SH-SY5Y (cell line): ENCODE data around the gene ARHGAP18.

Experiments
- GATA2 ChIP-seq: IDR thresholded peaks from 2 replicates; pipeline ENCODE4 v1.6.1; 2011; ENCODE audit warnings: mild to moderate bottlenecking, low read depth, low read length
- GATA3 ChIP-seq: IDR thresholded peaks from 2 replicates; pipeline ENCODE4 v1.6.1; 2011; ENCODE audit warnings: low read depth, mild to moderate bottlenecking, low read length, moderate library complexity

- no peak for TF ChIP-seq GATA3
- TF ChIP-seq GATA2: no peak
Measured at GRCh38 chr6:129662406-129662766, 47.6 kb downstream of the ARHGAP18 start.
